Embryonic facial prominence (tissue), 1 donor: Measurements from ENCODE around the gene ZNF354C.
"Not testable (repeated sequence)": the region's sequence is repeated elsewhere in the genome, so short reads cannot be mapped to it uniquely, and the experiment has no call there.

Source experiments
- DNase-seq: peaks from one replicate; pipeline ENCODE4 v3.0.0-alpha.2; 2016; ENCODE audit errors: extremely low spot score

The ZNF354C gene

GRCh38 chr5:179060116-179061008 is at the start of gene ZNF354C:
TSS of gene ZNF354C (plus strand) at chr5:179060373. CDS start at chr5:179062069, 1,696 bp downstream.
- DNase-seq: peak; percentile 81

- peak; percentile 91 for DNase-seq
Measured at GRCh38 chr5:179023528-179024189, 36.5 kb upstream of the ZNF354C start, which contains the start of gene ZNF879. TSS of gene ZNF879 (plus strand) at chr5:179023804. CDS start at chr5:179025005, 1,201 bp downstream.

DNA sequence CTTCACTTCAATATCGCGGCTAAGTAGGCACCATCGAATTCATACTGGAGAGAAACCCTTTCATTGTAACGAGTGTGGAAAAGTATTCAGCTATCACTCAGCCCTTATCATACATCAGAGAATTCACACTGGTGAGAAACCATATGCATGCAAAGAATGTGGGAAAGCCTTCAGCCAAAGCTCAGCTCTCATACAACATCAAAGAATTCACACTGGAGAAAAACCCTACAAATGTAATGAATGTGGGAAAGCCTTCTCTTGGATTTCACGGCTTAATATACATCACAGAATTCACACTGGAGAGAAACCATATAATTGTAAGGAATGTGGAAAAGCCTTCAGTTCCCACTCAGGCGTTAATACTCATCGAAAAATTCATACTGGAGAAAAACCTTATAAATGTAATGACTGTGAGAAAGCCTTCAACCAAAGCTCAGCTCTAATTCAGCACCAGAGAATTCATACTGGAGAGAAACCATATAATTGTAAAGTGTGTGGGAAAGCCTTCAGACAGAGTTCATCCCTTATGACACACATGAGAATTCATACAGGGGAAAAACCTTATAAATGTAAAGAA is 27.1 kb upstream of the ZNF354C start:
- no peak for DNase-seq

GRCh38 chr5:179044765-179045164 is 15.4 kb upstream of the ZNF354C start:
- DNase-seq: no peak

DNA sequence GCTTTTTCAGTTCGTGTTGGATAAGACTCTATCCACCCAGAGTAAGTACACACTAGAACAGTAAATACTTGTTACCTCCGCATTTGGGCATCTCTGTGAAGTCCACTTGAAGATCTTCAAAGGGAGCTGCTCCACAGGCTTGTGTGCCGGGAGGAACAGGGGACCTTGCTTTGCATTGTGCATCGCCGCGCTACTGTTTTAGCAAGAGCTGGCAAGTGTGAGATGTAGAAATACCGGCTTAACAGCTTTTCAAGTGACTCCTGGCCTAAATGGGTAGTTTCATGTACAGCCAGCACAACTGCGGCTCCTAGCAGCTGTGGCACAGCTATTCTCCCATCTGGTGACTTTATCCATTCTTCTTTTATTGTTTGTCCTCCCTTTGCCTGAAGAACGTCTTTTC is 8.4 kb upstream of the ZNF354C start:
- DNase-seq: no peak

DNA sequence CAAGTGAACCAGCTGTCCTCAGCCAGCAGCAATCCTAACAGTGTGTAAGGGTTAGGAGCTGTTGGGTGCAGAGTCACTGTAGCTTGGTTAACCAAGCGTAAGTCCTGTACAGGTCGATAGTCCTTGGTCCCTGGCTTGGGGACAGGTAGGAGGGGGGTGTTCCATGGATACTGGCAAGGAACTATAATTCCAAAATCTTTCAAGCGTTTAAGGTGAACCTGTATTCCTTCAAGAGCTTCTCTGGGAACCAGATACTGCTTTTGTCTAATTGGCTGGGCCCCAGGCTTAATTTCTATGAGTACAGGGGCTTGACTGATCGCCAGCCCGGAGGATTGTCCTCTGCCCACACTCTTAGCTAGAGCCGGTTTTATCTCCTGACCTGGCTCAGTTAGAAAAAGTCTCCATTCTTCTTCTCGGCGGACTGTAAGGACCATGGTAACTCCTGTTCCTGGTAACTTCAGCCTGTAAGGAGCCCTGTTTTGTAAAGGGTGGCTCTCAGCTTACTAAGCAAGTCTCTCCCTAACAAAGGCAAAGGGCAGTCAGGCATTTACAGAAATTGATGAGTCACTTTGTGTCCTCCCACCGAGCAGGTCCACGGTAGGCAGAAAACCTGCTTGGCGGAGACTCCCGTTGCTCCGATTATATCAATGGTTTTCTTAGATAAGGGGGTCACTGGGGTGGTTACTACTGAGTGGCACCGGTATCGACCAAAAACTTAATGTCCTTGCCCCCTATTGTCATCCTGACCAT is 6.0 kb upstream of the ZNF354C start:
- DNase-seq: no peak

DNA sequence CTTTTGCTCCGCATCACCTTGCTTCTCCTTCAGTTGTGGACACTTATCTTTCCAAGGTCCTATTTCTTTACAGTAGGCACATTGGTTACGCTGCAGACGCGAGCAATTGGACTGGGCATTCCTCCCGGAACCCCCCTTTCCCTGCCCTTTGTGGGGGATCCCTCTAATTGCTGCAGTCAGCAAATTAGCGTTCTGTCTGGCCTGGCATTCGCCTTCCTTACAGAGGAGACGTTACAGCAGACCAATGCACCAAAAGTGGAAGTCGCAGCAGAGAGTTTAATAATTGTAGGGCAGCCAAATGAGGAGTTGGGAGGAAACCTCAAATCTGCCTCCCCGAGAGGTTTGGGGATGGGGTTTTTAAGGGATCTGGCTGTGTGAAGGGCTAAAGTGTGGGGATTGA is 5.3 kb upstream of the ZNF354C start:
- no peak for DNase-seq

GRCh38 chr5:179055436-179055835 is 4.7 kb upstream of the ZNF354C start:
- no peak for DNase-seq

GRCh38 chr5:179055841-179056240 is 4.3 kb upstream of the ZNF354C start:
- no peak for DNase-seq

DNA sequence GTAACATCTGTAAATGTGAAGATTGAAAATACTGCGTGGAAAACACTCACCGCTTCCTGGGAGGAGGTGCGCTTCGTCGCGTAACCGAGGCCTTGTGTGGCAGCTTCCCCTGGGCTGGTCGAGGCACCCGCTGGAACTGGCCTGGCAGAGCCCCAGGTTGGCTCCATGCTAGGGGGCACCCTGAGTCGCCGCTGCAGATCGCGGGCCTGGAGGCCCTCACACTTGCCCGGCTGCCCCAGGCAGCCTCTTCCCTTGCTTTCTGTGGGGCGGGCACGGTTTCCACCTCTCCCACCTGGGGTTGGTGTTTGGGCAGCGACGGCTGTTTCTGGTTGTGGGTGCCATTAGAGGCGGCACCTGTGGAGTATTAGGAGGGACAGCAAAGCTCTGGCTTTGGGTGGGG is 852 bp downstream of the ZNF354C start:
- DNase-seq: no peak

GRCh38 chr5:179065703-179066102 is 5.5 kb downstream of the ZNF354C start:
- no peak for DNase-seq

DNA sequence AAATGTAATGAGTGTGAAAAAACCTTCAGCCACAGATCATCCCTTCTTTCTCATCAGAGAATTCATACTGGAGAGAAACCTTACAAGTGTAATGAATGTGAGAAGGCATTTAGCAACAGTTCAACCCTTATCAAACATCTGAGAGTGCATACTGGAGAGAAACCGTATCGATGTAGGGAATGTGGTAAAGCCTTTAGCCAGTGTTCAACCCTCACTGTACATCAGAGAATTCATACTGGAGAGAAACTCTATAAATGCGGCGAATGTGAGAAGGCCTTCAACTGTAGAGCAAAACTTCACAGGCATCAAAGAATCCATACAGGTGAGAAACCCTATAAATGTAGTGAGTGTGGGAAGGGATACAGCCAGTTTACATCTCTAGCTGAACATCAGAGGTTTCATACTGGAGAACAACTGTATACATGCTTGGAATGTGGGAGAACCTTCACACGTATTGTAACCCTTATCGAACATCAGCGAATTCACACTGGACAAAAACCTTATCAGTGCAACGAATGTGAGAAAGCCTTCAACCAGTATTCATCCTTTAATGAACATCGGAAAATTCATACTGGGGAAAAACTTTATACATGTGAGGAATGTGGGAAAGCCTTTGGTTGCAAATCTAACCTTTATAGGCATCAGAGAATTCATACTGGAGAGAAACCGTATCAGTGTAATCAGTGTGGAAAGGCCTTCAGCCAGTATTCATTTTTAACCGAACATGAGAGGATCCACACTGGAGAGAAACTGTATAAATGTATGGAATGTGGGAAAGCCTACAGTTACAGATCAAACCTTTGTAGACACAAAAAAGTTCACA is 19.2 kb downstream of the ZNF354C start:
- DNase-seq: no peak

- no peak for DNase-seq
Measured at GRCh38 chr5:179080724-179081123, 20.6 kb downstream of the ZNF354C start.

GRCh38 chr5:179089502-179089901 is 29.3 kb downstream of the ZNF354C start:
- DNase-seq: no peak

GRCh38 chr5:179101282-179101681 is 41.1 kb downstream of the ZNF354C start:
- not testable (repeated sequence) for DNase-seq

GRCh38 chr5:179110528-179110927 is 50.4 kb downstream of the ZNF354C start:
- DNase-seq: no peak

- DNase-seq: no peak
Measured at GRCh38 chr5:179111267-179112207, 51.4 kb downstream of the ZNF354C start.

GRCh38 chr5:179112469-179113142 is 52.4 kb downstream of the ZNF354C start:
- no peak for DNase-seq

- no peak for DNase-seq
Measured at GRCh38 chr5:179113143-179113530, 53.0 kb downstream of the ZNF354C start.
